HuH-7 (cell line): ENCODE data around the gene EPS15.
"Not testable (repeated sequence)": the region's sequence is repeated elsewhere in the genome, so short reads cannot be mapped to it uniquely, and the experiment has no call there.

Source experiments
- DNase-seq: peaks from one replicate; pipeline ENCODE4 v3.0.0; 2011; ENCODE audit warnings: low spot score

EPS15 gene

GRCh38 chr1:51519048-51519864 is at the start of gene EPS15:
EPS15 (minus strand) TSS chr1:51519266; CDS start chr1:51519231, 35 bp downstream.
- peak; percentile 80 for DNase-seq

GRCh38 chr1:51568231-51568935 is 49.3 kb upstream of the EPS15 start:
- no peak for DNase-seq

GRCh38 chr1:51567653-51568052 is 48.6 kb upstream of the EPS15 start:
- no peak for DNase-seq

- no peak for DNase-seq
Measured at GRCh38 chr1:51566260-51566659, 47.2 kb upstream of the EPS15 start.

GRCh38 chr1:51565009-51565408 is 45.9 kb upstream of the EPS15 start:
- DNase-seq: no peak

GRCh38 chr1:51564124-51564523 is 45.1 kb upstream of the EPS15 start:
- peak; percentile 24 for DNase-seq

- DNase-seq: no peak
Measured at GRCh38 chr1:51561702-51562101, 42.6 kb upstream of the EPS15 start.

- not testable (repeated sequence) for DNase-seq
Measured at GRCh38 chr1:51560895-51561294, 41.8 kb upstream of the EPS15 start.

GRCh38 chr1:51560034-51560433 is 41.0 kb upstream of the EPS15 start:
- DNase-seq: no peak

GRCh38 chr1:51559501-51559900 is 40.4 kb upstream of the EPS15 start:
- DNase-seq: no peak

GRCh38 chr1:51559064-51559500 is 40.0 kb upstream of the EPS15 start:
- no peak for DNase-seq

- no peak for DNase-seq
Measured at GRCh38 chr1:51558375-51558924, 39.4 kb upstream of the EPS15 start.

- DNase-seq: no peak
Measured at GRCh38 chr1:51557168-51557567, 38.1 kb upstream of the EPS15 start.

- DNase-seq: no peak
Measured at GRCh38 chr1:51555866-51556619, 37.0 kb upstream of the EPS15 start.

GRCh38 chr1:51553911-51554310 is 34.8 kb upstream of the EPS15 start:
- no peak for DNase-seq

- DNase-seq: no peak
Measured at GRCh38 chr1:51552929-51553807, 34.1 kb upstream of the EPS15 start.

GRCh38 chr1:51551848-51552296 is 32.8 kb upstream of the EPS15 start:
- DNase-seq: no peak

GRCh38 chr1:51551081-51551480 is 32.0 kb upstream of the EPS15 start:
- no peak for DNase-seq

GRCh38 chr1:51549901-51550300 is 30.8 kb upstream of the EPS15 start:
- DNase-seq: no peak

GRCh38 chr1:51549016-51549619 is 30.1 kb upstream of the EPS15 start:
- no peak for DNase-seq

GRCh38 chr1:51543858-51544257 is 24.8 kb upstream of the EPS15 start:
- DNase-seq: no peak
